HG03460 (cell line): ENCODE measurements around the gene NRAP.
A peak's percentile ranks its signal among the peaks of the same experiment; 100 is the strongest.

Experiments
- ATAC-seq: cut with Tn5 transposase; IDR thresholded peaks from one replicate; pipeline ENCODE4 v1.9.1; 2021; ENCODE audit not compliant: unreplicated experiment

NRAP gene

DNA sequence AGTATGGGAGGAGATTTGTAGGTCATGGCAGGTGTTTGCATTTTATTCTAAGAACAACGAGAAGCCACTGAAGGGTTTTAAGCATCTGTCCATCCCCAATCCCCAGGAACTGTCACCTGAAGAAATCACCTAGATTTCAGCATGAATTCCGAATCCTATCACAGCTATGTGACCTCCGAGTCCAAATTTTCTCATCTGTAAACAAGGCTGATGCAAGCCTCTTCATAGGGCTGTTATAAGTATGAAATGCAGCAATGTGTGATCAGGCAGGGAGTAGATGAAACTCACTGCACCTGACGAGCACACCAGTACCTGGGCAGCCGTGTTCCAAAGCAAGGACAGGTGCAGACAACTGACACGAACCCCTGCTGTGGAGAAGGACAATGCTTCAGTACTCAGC, 97.0 kb downstream of the NRAP start:
- ATAC-seq: no peak

GRCh38 chr10:113565364-113565763, 98.5 kb downstream of the NRAP start:
- no peak for ATAC-seq

DNA sequence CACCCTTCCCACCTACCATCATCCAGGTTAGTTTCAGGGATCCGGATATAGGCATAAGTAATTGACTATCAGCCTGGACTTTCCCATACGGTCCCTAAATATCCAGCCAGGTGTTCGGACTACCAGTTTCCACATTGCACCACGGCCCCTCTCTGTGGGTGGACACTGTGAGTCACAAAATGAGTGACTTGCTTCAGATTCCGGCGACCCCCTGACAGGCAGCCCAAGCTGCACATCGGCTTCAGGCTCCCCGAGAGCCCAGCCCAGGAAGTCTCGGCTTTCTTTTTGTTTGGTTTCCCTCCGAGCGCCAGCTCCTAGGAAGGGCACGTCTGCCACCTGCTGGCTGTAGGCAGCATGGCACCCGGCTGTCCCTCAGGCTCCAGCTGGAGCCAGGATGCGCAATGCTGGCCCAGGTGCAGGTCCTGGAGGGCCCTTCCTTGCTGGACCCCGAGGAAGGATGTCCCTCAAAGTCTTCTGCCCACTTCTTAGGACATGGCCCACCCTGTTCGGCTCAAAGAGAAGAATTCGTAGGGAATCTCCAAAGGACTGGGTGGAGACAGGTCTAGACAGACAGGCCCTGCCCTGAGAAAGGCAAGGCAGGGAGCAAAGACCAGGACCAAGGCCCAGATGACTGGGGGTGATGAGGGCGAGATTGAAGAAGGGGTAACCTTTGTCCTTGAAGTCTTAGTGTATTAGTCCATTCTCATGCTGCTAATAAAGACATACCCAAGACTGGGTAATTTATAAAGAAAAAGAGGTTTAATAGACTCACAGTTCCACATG, 100.3 kb downstream of the NRAP start:
- peak; percentile 94 for ATAC-seq

- ATAC-seq: no peak
Measured at GRCh38 chr10:113562704-113563103, 101.1 kb downstream of the NRAP start.

- ATAC-seq: no peak
Measured at GRCh38 chr10:113562069-113562468, 101.8 kb downstream of the NRAP start.

GRCh38 chr10:113561214-113561613, 102.6 kb downstream of the NRAP start:
- no peak for ATAC-seq

DNA sequence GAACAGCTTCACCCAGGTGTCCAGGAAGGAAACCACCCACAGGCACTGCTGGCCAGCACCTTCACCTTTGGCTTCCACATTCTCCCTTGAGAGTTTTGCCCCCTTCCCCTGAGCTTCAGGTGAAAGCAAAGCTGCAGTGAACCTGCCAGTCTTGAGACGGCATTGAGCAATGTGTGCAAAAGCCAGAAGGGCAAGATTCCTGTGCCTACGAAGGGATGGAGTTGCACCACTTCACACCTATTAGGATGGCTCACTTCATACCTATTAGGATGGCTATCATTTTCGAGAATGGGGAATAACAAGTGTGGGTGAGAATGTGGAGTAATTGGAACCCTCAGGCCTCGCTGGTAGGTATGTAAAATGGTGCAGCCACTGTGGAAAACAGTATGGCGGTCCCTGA, 103.8 kb downstream of the NRAP start:
- no peak for ATAC-seq

GRCh38 chr10:113557903-113558321, 105.9 kb downstream of the NRAP start:
- ATAC-seq: no peak

DNA sequence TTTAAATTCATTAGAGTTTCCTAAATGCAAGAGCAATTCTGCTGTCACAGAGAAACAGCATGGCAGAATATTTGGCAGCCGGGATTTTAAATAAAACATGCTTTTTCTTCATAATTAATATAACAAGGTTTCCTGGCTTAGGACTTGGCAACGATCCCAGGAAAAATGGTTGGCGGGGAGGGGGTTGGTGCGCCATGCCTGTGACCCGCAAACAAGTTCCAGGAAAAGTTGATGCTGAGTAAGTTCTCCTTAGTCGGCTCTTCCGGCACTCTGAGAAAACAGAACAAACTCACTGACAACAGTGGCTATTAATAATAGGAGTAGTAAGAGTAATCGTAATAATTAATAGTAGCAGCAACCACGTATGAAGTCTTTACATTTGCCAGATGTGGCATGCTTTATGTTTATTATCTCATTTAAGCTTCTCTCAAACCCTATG, 106.4 kb downstream of the NRAP start:
- ATAC-seq: no peak

DNA sequence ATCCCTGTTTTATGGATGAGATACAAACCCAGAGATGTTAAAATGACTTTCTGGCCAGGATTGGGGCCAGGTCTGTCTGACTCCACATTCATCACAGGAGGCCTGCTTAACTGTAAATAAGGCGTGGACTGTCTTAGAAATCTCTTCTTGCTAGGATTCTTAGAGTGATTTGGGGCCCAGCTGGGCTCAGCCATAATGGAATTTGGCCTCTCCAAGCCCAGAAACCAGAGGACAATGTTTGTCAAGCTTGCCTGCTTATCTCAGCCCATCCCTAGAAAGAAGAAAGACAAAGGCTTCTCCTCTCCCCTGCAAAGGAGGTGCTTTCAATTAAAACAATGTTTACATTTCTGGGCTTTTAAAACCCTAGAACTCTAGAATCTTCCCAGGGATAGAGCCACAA, 108.1 kb downstream of the NRAP start:
- no peak for ATAC-seq

DNA sequence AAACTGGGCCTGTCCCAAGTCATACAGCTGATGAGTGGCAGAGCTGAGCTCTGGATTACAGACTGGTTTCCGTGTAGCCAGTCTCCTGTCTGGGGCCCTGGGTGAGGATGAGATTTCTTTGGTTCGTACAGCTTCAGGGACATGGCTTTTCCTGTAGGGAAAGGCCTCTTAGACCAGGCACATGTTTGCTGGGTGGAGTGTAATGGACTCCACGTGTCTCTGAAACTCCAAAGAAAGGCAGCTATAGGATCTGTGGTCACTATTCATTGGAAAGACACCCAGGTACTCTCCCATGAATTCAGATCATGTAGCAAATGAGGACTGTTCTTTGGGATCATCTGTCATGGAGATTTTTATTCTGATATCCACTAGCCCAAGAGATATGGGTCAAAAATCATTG, 108.6 kb downstream of the NRAP start:
- ATAC-seq: no peak

GRCh38 chr10:113554214-113554613, 109.6 kb downstream of the NRAP start:
- no peak for ATAC-seq

- no peak for ATAC-seq
Measured at GRCh38 chr10:113553149-113553548, 110.7 kb downstream of the NRAP start.

GRCh38 chr10:113552701-113553100, 111.1 kb downstream of the NRAP start, which contains the start of gene HABP2:
HABP2 (plus strand) TSS chr10:113553053; CDS start chr10:113553122, 69 bp downstream.
- ATAC-seq: no peak

DNA sequence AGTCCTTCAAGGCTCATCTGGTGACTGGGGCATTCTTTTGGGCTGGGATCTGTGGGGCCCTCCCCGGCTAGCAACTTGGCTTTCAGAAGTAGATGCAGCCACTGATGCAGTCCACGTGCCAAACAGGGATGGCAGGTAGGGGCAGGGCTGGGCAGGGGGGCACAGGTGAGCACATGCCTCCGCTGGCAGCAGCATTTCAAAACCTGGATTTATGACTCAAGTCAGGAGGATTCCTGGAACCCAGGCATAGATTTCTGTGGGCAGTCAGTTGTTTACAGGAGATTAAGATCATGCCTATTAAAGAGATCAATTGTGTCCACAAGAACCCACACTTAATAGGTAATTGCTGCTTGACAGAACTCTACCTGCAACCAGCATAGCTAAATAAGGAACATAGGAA, 111.8 kb downstream of the NRAP start:
- no peak for ATAC-seq

- no peak for ATAC-seq
Measured at GRCh38 chr10:113550365-113550764, 113.5 kb downstream of the NRAP start.

DNA sequence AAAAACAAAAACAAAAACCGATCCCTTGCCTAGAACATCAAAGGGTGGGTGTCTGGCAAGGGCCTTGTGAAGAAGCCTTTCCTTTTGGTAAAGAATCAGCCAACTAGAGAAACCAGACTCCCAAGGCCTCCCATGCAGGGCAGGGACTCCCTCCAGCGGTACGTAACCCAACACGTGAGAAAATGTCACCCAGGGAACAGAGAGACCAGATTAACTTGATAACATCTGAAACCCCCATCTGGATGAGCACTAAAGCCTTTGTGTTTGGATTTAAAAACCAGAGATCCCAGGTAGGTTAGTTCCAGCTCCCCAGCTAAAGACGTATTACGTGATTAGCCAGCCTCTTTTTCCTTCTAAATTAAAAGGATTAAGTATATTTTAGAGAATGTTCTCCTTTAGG, 114.0 kb downstream of the NRAP start:
- no peak for ATAC-seq

- ATAC-seq: no peak
Measured at GRCh38 chr10:113547426-113547825, 116.4 kb downstream of the NRAP start.

DNA sequence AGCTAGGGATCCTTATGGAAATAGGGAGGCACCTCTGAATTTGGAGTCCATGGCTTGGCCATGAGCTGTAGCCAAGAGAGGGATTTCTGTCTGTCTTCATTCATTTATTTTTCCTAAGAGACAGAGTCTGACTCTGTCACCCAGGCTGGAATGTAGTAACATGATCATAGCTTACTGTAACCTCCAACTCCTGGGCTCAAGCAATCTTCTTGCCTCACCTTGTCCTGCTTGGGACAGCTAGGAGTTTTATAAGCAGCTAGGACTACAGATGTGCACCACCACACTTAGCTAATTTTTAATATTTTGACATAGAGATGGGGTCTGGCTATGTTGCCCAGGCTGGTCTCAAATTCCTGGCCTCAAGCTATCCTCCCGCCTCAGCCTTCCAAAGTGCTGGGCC, 119.4 kb downstream of the NRAP start:
- ATAC-seq: no peak

DNA sequence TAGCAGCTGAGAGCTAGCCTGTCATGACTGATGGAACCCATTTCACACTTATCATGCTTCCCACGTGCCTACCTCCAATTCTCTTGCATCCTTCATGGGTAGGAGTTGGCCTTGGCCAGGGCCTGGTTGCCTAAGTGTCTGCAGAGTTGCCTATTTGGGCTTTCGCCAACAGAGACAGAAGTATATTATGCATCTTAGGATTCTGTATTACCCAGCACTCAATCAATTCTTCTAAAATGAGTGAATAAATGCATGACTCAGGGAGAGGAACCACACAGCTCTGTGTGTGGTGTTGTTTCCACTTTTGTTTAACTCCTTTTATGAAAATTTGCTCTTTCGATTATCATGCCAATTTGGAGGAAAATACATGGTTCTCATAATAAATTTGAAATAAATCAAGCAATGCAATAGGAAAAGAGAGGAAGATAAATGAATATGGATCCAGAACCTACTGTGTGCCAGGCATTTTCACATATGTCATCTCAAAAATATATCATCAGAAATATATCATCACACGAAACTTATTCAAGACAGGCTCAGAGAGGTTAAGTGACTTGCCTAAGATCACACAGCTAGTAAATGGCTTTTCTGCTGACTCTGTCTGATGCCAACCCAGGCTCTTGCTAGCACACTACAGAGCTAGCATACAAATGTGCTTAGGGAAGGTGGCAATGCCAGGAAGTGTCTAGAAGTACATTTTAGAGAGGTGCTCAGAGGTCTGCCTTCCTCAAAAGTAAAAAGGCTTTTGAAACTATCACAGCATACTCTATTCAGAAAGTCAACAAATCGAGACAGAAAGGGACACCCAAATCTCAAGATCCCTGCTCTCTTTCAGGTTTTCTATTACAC, 120.5 kb downstream of the NRAP start:
- no peak for ATAC-seq

- no peak for ATAC-seq
Measured at GRCh38 chr10:113541549-113541927, 122.3 kb downstream of the NRAP start.
